K562 (cell line): ENCODE results near the gene CD84. TPM values are rescaled to one million over a fixed set of nuclear protein-coding genes. Genes with fewer than 3 reads are reported as not detected.

Experiments
- BCL6 ChIP-seq: fragments of 250-450 bp; sonication (Bioruptor Pico); IDR thresholded peaks from 2 replicates; pipeline ENCODE4 v1.4.0; 2020
- CBX8 ChIP-seq: fragments of 200-600 bp; sonication (generic); IDR thresholded peaks from 2 replicates; pipeline ENCODE4 v1.6.1; 2012; ENCODE audit warnings: borderline replicate concordance, mixed run types, low read depth, mild to moderate bottlenecking, moderate library complexity, mixed read lengths, low read length, control low read depth, inconsistent platforms; ENCODE audit not compliant: poor library complexity, severe bottlenecking; ENCODE audit errors: extremely low read depth
- CXXC5 ChIP-seq: fragments of 250-450 bp; sonication (Bioruptor Pico); IDR thresholded peaks from 2 replicates; pipeline ENCODE4 v1.8.0; 2022; ENCODE audit warnings: inconsistent platforms, mild to moderate bottlenecking, moderate library complexity
- DMBX1 ChIP-seq: fragments of 250-450 bp; sonication (Bioruptor Pico); IDR thresholded peaks from 2 replicates; pipeline ENCODE4 v1.8.0; 2022; ENCODE audit warnings: inconsistent platforms, mild to moderate bottlenecking, moderate library complexity, borderline replicate concordance
- E2F8 ChIP-seq: fragments of 450-650 bp; IDR thresholded peaks from 2 replicates; pipeline ENCODE4 v1.7.1; 2018; ENCODE audit warnings: mild to moderate bottlenecking, low read depth; ENCODE audit not compliant: partially characterized antibody
- ERF ChIP-seq: fragments of 450-650 bp; formaldehyde crosslinking; IDR thresholded peaks from 2 replicates; pipeline ENCODE4 v1.4.0; 2020; ENCODE audit warnings: mild to moderate bottlenecking, mixed read lengths
- FUS ChIP-seq: fragments of 200-400 bp; formaldehyde crosslinking; optimal IDR thresholded peaks from 2 replicates; pipeline ENCODE3; 2017; ENCODE audit warnings: low read depth, low read length
- KDM5B ChIP-seq: fragments of 200-600 bp; sonication (generic); IDR thresholded peaks from 2 replicates; pipeline ENCODE4 v1.6.1; 2012; ENCODE audit warnings: low read depth, mild to moderate bottlenecking, moderate library complexity, low read length, control low read depth, inconsistent platforms; ENCODE audit not compliant: insufficient replicate concordance
- MITF ChIP-seq: IDR thresholded peaks from 2 replicates; pipeline ENCODE4 v1.6.1; 2014; ENCODE audit warnings: antibody characterized with exemption
- MTA2 ChIP-seq: fragments of 450-650 bp; IDR thresholded peaks from 2 replicates; pipeline ENCODE4 v1.6.1; 2016; ENCODE audit warnings: low read depth
- NFIC ChIP-seq: fragments of 450-650 bp; IDR thresholded peaks from 2 replicates; pipeline ENCODE4 v1.6.1; 2017; ENCODE audit warnings: mild to moderate bottlenecking, inconsistent platforms
- RUNX1 ChIP-seq: sonication (generic); IDR thresholded peaks from 2 replicates; pipeline ENCODE4 v1.6.1; 2016; ENCODE audit warnings: antibody characterized with exemption, low read depth
- SETDB1 ChIP-seq: IDR thresholded peaks from one replicate; pipeline ENCODE4 v1.6.1; 2012; ENCODE audit warnings: low read length, control low read depth, inconsistent platforms
- SRSF9 ChIP-seq: fragments of 200-400 bp; formaldehyde crosslinking; IDR thresholded peaks from 2 replicates; pipeline ENCODE4 v1.6.1; 2017; ENCODE audit warnings: low read depth, low read length, borderline replicate concordance
- WHSC1 ChIP-seq: IDR thresholded peaks from one replicate; pipeline ENCODE4 v1.6.1; 2012; ENCODE audit warnings: low read length, control low read depth, inconsistent platforms
- ZNF146 ChIP-seq: IDR thresholded peaks from one replicate; pipeline ENCODE4 v1.6.1; 2018; ENCODE audit warnings: missing compliant biosample characterization; ENCODE audit not compliant: unreplicated experiment
- ZNF24 ChIP-seq: fragments of 450-650 bp; IDR thresholded peaks from 2 replicates; pipeline ENCODE4 v1.6.1; 2016
- ZNF431 ChIP-seq: sonication (generic); formaldehyde crosslinking; IDR thresholded peaks from 2 replicates; pipeline ENCODE4 v1.8.0; 2022; ENCODE audit warnings: mild to moderate bottlenecking, missing genetic modification reagents
- polyA plus RNA-seq, 8 experiments: library from polyadenylated mRNA; depleted of rRNA in 4 of 8; stranded (reverse) in 5 of 8; unstranded in 3 of 8; fragments of >200 nt; fragmentation: Nextera tagmentation in 2 of 8; fragmentation: Illumina TruSeq in 1 of 8; extraction: Ambion mirVana in 2 of 8; extraction: Trizol in 1 of 8; gene quantifications; 2 replicates each; pipeline versions ENCODE4 v1.2.1 to v1.2.3, GENCODE V29; 2011 to 2014; ENCODE audit warnings: inconsistent platforms in 1 of 8, missing spikeins in 1 of 8
- total RNA-seq, 7 experiments: library from RNA; depleted of rRNA in 6 of 7; stranded (reverse); fragments of >200 nt in 6 of 7; fragmentation: Illumina TruSeq in 2 of 7; extraction: Trizol in 2 of 7; gene quantifications; 2 replicates each; pipeline versions ENCODE4 v1.2.1 to v1.2.3, GENCODE V29; 2011 to 2021; ENCODE audit warnings: low replicate concordance in 1 of 7
- TF ChIP-seq, protein P1 (sequence below), 2 experiments: IDR thresholded peaks; 2 replicates each; pipeline ENCODE4 v1.6.1; 2012; ENCODE audit warnings: improper control_type of control experiment in 2 of 2, low read depth in 2 of 2, low read length in 2 of 2, borderline replicate concordance in 1 of 2
- TF ChIP-seq, protein P2 (sequence below): fragments of 250-450 bp; sonication (Bioruptor Pico); IDR thresholded peaks from 2 replicates; pipeline ENCODE4 v1.9.0; 2021; ENCODE audit warnings: mild to moderate bottlenecking, inconsistent platforms

CD84 gene
- total and polyA plus RNA-seq, 9 of the 15 experiments (the other 6 are each of a cell fraction or from before 2014, with no cell fraction given) = 0.82 to 6.8 (median 2.0) TPM

DNA sequence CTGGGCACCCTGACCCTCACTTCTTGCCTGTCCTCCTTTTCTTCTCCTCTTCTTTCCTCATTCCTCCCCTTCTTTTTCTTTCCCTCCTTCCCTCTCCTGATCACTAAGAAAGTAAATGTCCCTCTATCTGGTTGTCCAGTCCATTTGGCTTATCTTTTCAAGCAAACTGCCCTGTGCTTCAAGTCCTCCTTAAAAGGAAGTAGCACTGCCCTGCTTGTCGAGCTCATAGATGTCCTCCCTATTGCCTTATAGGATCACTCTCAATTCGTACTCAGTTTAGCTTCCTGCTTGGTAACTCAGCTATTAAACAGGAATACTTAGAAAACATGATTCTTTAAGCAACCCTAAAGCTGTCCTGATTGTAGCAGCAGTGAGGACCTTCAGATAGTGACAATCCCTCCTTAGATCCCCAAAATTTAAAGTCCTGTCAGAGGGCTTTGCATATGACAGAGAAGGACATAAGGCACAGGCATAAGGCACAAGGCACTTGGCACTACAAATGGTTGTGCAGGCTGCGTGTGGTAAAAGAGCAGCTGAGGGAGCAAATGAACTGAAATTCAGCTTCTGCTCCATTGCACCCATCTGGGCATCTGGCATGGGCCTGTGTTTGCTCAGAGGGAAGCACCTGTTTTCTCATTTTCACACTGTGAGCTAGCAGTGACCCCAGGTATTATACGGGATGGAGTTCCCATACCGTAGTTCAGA is 30.2 kb downstream of the CD84 start (continued):
- peak; percentile 71; the same call in 1 of the 2 replicates for TF ChIP-seq DMBX1 (CRISPR knock-in tag)
- TF ChIP-seq E2F8 = no peak
- no peak for TF ChIP-seq WHSC1
- TF ChIP-seq, protein P1, sequence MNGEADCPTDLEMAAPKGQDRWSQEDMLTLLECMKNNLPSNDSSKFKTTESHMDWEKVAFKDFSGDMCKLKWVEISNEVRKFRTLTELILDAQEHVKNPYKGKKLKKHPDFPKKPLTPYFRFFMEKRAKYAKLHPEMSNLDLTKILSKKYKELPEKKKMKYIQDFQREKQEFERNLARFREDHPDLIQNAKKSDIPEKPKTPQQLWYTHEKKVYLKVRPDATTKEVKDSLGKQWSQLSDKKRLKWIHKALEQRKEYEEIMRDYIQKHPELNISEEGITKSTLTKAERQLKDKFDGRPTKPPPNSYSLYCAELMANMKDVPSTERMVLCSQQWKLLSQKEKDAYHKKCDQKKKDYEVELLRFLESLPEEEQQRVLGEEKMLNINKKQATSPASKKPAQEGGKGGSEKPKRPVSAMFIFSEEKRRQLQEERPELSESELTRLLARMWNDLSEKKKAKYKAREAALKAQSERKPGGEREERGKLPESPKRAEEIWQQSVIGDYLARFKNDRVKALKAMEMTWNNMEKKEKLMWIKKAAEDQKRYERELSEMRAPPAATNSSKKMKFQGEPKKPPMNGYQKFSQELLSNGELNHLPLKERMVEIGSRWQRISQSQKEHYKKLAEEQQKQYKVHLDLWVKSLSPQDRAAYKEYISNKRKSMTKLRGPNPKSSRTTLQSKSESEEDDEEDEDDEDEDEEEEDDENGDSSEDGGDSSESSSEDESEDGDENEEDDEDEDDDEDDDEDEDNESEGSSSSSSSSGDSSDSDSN (IDR thresholded peaks at IDR 0.05; ENCODE audit: borderline replicate concordance in 1 of 2, low read depth in 2 of 2, low read length in 2 of 2) = no peak
- TF ChIP-seq BCL6 (CRISPR knock-in tag) = no peak
- TF ChIP-seq RUNX1 = no peak
- no peak for TF ChIP-seq KDM5B
- no peak for TF ChIP-seq MITF
- no peak for TF ChIP-seq FUS
- TF ChIP-seq CBX8 = no peak
- no peak; the same call in 1 of the 2 replicates for TF ChIP-seq NFIC
- no peak for TF ChIP-seq ZNF24
- TF ChIP-seq ERF = peak; percentile 62; the same call in 1 of the 2 replicates
- TF ChIP-seq SRSF9 = no peak
- peak; percentile 59 for TF ChIP-seq MTA2
- TF ChIP-seq SETDB1 = no peak
- TF ChIP-seq ZNF146 (CRISPR knock-in tag) = no peak
- TF ChIP-seq ZNF431 = no peak
- TF ChIP-seq, protein P2, sequence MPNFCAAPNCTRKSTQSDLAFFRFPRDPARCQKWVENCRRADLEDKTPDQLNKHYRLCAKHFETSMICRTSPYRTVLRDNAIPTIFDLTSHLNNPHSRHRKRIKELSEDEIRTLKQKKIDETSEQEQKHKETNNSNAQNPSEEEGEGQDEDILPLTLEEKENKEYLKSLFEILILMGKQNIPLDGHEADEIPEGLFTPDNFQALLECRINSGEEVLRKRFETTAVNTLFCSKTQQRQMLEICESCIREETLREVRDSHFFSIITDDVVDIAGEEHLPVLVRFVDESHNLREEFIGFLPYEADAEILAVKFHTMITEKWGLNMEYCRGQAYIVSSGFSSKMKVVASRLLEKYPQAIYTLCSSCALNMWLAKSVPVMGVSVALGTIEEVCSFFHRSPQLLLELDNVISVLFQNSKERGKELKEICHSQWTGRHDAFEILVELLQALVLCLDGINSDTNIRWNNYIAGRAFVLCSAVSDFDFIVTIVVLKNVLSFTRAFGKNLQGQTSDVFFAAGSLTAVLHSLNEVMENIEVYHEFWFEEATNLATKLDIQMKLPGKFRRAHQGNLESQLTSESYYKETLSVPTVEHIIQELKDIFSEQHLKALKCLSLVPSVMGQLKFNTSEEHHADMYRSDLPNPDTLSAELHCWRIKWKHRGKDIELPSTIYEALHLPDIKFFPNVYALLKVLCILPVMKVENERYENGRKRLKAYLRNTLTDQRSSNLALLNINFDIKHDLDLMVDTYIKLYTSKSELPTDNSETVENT (CRISPR knock-in tag) = no peak
- peak; percentile 53 for TF ChIP-seq CXXC5 (CRISPR knock-in tag)
